HG03135 (cell line): Measurements from ENCODE around the gene CDK5RAP3.

Experiments
- ATAC-seq: cut with Tn5 transposase; IDR thresholded peaks from one replicate; pipeline ENCODE4 v1.9.1; 2021; ENCODE audit warnings: mild to moderate bottlenecking, moderate library complexity; ENCODE audit not compliant: unreplicated experiment

The CDK5RAP3 gene

GRCh38 chr17:48022901-48023300 is 52.0 kb downstream of the CDK5RAP3 start:
- no peak for ATAC-seq

DNA sequence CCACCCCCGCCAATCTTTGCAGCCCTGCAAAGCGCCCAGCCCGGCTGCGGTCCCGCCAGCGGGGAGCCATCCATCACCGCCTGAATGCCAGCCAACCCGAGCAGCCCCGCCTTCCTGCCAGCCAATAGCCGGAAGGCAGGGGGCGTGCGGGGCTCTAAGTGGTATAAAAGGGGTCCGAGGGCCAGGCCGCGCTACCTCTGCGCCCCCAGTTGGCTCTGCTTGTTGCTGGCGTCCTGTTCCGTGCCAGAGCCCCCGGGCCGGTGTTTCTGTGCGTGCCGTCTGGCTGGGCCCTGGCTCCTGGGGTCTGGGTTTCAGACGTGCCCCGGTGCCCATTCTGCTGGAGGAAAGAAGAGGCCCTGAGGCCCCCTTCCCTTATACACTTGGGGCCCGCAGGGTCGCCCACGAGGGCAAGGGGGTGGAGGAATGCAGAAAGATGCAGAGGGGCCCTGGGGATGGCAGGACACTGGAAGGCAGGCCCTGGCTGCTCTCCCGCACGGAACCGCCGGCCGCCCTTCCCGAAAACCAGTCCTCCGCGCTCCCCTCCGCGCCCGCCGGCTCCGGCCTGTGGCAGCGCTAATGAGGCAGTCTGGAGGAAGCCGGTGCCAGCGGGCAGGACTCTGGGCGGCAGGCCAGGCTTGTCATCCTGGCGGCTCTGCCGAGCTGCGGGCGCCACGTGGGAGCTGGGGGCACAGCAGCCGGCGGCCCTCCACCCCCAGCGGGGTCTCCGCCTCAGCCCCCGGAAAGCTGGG is 52.7 kb downstream of the CDK5RAP3 start:
- ATAC-seq = no peak

DNA sequence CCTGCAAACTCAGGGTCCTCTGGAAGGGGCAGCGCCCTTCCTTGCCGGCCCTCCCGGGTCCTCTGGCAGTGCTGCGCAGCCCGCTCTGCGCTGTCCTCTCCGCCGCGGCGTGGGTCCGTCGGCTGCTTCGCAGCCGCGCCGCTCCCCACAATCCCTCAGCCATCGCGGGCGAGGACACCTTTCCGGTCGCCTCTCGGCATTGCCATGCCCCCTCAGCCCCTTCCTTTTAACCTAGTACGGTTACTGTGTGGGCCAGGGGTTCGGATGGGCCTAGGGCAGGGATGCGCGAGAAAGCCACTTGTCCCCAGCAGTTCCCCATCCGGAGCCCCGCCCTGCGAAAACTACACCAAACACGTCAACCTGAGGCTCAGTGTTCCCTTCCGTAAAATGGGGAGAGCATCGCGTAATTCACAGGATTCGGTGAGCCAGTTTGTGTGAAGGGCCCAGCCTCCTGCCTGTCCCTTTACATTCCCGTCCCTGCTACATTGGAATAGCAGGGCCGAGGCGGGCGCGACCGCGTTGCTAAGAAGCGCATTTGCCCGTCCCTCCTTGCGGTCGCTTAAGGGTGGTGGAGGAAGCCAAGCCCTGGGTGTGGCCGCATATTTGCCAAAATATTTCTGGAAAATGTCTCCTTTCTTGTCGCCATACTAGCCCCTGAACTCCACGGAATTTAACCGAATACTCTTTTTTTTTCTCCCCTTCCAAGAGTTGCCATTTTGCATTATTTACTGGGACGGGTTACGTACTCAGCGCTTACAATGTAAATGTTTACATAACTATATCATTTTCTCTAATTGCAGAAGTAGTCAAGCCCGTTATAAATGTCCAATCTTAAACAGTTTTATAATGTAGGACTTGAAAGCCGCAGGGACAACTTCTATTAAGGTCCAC is 53.5 kb downstream of the CDK5RAP3 start:
- ATAC-seq = no peak

DNA sequence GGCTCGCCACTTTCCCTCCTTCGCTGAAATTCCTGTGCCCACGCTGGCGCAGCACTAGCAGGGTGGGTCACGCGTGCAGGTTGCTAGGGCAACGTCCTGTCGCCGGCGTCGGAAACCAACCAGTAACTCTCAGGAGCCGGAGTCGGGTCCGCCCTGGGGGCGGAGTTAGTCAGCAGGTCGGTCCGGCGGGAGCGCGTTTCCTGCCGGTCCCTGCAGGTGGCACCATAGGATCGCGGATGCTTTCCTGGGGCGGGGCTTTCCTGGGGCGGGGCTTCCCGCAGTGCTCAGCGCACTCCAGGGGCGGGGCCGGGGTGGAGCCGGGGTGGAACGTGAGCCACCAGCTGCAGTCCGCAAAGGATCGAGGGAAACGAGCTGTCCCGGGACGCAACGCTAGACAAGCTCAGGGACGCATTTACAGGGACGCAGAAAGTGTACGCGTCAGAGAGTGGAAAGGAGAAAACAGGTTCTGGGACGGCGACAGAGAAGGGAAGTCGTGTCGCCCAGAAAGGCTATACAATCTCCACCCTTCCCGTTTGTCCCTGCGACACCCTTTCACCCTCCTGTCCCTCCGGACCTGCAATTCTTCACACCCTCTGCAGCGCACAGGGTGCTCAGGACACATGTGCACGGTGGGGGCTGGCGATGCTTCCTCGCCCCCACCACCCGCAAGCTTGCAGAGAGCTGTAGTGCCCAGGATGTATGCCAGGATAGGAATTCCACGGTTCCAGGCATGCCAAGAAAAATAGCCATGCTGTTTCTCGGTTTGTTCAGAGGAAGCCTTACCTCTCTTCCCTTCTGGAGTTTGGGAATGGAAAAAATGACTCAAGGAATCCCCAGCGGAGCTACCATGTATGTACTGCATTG is 54.4 kb downstream of the CDK5RAP3 start:
- ATAC-seq = peak; percentile 77

- no peak for ATAC-seq
Observed at GRCh38 chr17:48025904-48026501, 55.1 kb downstream of the CDK5RAP3 start.

DNA sequence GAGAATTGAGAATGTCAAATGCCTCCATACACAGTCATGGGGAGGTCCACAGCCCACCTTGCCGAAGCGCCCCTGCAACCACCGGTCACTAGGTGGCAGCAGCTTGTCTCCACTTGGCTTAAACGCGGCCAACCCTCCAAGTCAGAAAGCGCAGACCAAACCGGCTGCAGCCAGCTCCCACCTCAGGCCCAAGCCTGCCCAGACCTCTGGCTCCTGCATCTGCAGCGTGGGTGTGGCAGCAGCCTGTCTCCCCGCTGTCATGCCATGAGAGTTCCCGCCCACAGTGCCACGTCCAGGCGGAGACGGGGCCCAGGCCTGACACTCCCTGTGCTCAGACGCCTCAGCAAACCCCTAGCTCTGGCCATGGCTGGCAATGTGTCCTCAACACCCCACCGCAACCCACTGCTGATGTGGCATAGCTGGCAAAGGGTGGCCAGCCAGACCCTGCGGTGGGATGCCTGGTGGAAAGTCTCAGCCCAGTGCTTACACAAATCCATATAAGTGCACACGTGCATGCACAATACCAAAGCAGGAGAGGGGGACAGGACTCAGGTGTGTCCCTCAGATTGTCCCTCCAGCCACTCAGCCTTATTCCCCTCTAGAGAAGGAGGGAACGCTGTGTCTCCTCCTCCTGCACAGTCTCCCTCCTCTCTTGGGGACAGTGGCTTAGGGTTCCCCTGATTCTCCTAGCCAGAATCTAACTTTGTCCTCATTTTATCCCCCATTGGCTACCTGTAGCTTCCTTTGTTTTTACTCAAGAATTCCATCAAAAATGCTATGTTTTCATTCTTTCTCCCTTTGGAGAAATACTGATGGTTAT is 55.8 kb downstream of the CDK5RAP3 start:
- ATAC-seq = no peak

- no peak for ATAC-seq
Observed at GRCh38 chr17:48027322-48027981, 56.5 kb downstream of the CDK5RAP3 start.

DNA sequence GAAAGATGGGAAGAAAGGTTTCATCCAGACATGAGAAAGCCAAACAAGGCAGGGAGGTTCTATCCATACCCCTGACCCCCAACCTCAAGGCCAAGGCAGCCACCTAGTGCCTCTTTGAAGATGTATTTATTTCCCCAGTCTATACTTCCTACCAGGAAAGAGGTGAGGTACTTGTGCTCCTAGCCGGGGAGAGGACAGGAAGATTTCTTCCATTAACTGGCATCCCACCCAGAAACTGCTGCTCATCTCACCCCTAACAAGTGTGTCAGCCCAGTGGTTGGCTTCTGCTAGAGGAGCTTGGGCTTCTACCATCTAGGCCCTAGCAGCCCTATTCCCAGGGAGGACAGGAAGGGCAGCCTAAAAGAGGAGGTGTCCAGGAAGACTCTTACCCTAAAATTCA is 57.8 kb downstream of the CDK5RAP3 start:
- ATAC-seq = no peak

DNA sequence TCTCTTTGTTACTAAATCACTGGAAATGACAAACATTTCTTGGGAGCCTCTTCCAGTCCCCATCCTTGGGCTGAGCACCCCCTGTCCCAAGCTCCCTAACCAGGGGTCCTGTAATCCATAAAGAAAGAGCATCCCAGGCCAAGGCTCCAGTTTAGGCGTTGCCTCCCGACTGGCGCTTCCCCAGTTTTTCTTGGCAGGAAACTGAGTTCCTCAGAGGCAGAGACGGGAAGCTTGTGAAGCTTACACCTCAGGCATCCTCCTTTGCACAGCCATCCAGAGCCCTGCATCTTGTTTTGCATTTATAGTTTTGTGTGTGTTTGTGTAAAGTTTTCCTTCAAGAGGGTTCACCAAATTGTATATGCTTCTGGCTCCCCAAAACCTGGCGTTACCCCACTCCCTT is 59.6 kb downstream of the CDK5RAP3 start:
- ATAC-seq = no peak
